ENCODE measurements around the gene GNAQ. TPM values are rescaled to one million over a fixed set of nuclear protein-coding genes. Genes with fewer than 3 reads are reported as not detected.

Gene GNAQ
- total and polyA plus RNA-seq, 12 donors: 5.4 to 19.8 (median 13.2) TPM

DNA sequence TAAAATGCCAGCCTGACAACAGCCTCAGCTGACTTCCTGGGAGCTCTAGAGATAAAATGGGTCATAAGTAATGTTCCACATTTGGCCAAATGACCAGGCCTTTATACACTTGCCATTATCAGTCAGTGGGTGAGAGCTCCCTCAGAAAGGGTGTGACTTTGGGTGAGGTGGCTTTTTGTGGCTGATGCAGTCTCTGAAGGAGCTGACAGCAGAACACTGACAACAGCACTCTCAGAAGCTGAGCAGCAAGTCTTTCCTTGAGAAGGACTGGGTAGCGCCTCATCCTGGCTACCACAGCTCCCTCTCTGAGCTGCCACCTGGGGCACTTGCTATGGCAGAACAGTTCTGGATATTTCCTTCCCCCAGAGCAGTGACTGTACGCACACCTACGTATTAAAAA is 22.0 kb upstream of the GNAQ start:
- Histone ChIP-seq H3K27me3 (no peaks in the 10 kb centered on the region), H3K9me3 (peaks cover 0 to 8% (median 0%) of the 10 kb centered on the region in 11 donors), H3K27ac (no peak overlapping the region), H3K4me1 (peaks cover 0 to 4% (median 0%) of the 10 kb centered on the region in 9 donors), H3K36me3 (no peaks in the 10 kb centered on the region), H3K4me3 (no peak overlapping the region)
- ATAC-seq: no peak
- TF ChIP-seq, protein P1, sequence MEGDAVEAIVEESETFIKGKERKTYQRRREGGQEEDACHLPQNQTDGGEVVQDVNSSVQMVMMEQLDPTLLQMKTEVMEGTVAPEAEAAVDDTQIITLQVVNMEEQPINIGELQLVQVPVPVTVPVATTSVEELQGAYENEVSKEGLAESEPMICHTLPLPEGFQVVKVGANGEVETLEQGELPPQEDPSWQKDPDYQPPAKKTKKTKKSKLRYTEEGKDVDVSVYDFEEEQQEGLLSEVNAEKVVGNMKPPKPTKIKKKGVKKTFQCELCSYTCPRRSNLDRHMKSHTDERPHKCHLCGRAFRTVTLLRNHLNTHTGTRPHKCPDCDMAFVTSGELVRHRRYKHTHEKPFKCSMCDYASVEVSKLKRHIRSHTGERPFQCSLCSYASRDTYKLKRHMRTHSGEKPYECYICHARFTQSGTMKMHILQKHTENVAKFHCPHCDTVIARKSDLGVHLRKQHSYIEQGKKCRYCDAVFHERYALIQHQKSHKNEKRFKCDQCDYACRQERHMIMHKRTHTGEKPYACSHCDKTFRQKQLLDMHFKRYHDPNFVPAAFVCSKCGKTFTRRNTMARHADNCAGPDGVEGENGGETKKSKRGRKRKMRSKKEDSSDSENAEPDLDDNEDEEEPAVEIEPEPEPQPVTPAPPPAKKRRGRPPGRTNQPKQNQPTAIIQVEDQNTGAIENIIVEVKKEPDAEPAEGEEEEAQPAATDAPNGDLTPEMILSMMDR (IDR thresholded peaks at IDR 0.05): no peak
- intact Hi-C loops (cut with DNase I): no loop called here
- 90 to 97% methylated on average over 3 of the region's 3 CpGs for WGBS, 2 donors
- DNase-seq: no peak

- H3K9me3 ChIP-seq: peaks cover 0 to 3% (median 0%) of the 10 kb centered on the region in 11 donors
- H3K4me1 ChIP-seq: peaks cover 0 to 4% (median 0%) of the 10 kb centered on the region in 9 donors
- no peak for ATAC-seq
- TF ChIP-seq, protein P1 (IDR thresholded peaks at IDR 0.05): no peak
- peaks cover 0 to 3% (median 0%) of the 10 kb centered on the region in 7 donors for H3K27me3 ChIP-seq
- H3K4me3 ChIP-seq: no peak overlapping the region
- intact Hi-C loops (cut with DNase I): no loop called here
- H3K36me3 ChIP-seq: no peaks in the 10 kb centered on the region
- no peak overlapping the region for H3K27ac ChIP-seq
- DNase-seq: no peak
Observed at GRCh38 chr9:78050421-78050820, 18.8 kb upstream of the GNAQ start.

- intact Hi-C loops (cut with DNase I): no loop called here
- no peak for DNase-seq
- TF ChIP-seq, protein P1 (IDR thresholded peaks at IDR 0.05): no peak
- no peak for ATAC-seq
- Histone ChIP-seq H3K36me3 (no peaks in the 10 kb centered on the region), H3K27ac (no peak overlapping the region), H3K4me3 (no peak overlapping the region), H3K27me3 (peaks cover 0 to 3% (median 0%) of the 10 kb centered on the region in 7 donors), H3K4me1 (peaks cover 0 to 3% (median 0%) of the 10 kb centered on the region in 9 donors), H3K9me3 (no peaks in the 10 kb centered on the region)
- 83 to 84% methylated on average over 3 of the region's 3 CpGs for WGBS, 2 donors
Observed at GRCh38 chr9:78049484-78049883, 17.9 kb upstream of the GNAQ start.

GRCh38 chr9:78047106-78047505 is 15.5 kb upstream of the GNAQ start:
- whole genome bisulfite sequencing, 2 donors: 80 to 91% methylated on average over 4 of the region's 4 CpGs
- no peak for ATAC-seq

More at GRCh38 chr9:78047106-78047505, 15.5 kb upstream of the GNAQ start:
- no peaks in the 10 kb centered on the region for H3K9me3 ChIP-seq
- H3K36me3 ChIP-seq: no peaks in the 10 kb centered on the region
- H3K27ac ChIP-seq: no peak overlapping the region
- DNase-seq: no peak
- H3K27me3 ChIP-seq: peaks cover 0 to 6% (median 0%) of the 10 kb centered on the region in 7 donors
- H3K4me1 ChIP-seq: no peaks in the 10 kb centered on the region
- intact Hi-C loops (cut with DNase I): no loop called here
- no peak overlapping the region for H3K4me3 ChIP-seq
- TF ChIP-seq, protein P1 (IDR thresholded peaks at IDR 0.05): no peak
